ENCODE data around the gene TBK1.

Gene TBK1

DNA sequence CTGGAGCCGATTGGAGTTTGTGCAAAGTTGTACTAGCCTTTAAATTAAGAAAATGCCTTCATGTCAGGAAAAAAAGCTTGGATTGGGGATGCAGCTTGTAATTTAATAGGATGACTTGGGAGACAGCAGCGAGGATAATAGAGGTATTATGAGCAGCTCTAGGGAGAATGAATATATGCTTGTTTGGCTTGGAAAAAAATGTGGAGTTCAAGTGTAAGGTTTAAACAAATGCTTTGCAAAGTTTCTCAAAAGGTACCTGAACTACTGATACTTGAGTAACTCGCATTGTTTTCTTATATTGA lies 93.1 kb downstream of the TBK1 start:
- DNase-seq (ENCODE audit: low read depth) = no peak

DNA sequence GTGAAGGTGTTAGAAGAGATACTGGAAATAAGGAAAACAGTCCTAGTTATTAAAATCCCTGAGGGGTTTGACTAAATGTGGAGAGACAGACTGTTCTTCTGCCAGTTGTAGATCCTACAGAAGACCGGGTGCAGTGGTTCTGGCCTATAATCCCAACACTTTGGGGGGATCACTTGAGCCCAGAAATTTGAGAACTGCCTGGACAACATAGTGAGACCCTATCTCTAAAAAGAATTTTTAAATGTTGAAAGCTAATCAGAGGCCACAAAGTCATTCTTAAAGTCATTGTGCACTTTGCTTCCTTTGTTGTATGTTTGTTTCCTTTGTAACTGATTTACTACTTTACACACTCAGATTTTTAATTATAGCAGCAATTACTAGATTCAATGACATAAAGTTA lies 97.2 kb downstream of the TBK1 start:
- no peak for DNase-seq (ENCODE audit: low read depth)

DNA sequence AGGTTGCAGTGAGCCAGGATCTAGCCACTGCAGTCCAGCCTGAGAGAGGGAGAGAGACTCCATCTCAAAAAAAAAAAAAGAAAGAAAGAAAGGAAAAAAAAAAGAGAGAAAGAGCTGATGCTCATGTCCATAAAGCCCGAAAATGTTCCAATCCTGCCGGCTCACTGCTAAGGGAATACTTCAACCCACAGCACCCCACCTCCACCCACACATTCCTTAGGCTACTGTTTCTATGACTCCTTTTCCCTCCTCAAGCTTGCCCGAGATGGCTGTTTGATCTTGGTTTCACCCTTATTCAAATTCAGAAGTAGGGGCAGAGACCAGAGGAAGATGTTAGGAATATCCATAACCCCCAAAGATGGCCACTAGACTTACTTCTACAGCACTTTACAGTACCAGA lies 98.8 kb downstream of the TBK1 start:
- DNase-seq (ENCODE audit: low read depth) = no peak

DNA sequence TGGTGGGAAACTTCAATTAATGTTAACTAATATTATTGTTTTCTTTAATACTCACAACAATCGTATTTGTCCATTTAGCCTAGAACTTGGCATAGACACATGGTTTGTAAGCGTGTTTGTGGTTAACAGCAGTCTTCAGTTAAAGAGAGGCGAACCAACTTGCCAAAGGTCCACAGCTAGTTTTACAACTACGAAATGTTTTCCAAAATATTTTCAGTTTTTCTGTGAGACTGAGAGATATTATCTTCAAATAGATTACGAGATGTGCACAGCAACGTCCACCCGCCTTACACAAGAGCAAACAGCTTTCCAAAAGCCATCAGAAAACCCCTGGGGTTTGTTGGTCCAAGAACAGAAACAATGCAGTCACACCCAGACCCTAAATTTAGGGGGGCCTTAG lies 99.8 kb downstream of the TBK1 start:
- DNase-seq (ENCODE audit: low read depth) = no peak
